ENCODE data around the gene ST3GAL4. TPM values are rescaled to one million over a fixed set of nuclear protein-coding genes. Genes with fewer than 3 reads are reported as not detected.
"Not testable (repeated sequence)": the region's sequence is repeated elsewhere in the genome, so short reads cannot be mapped to it uniquely, and the experiment has no call there.

ST3GAL4 gene
- total and polyA plus RNA-seq, 2 experiments from 2014 or later: 19.1 to 25.6 TPM

DNA sequence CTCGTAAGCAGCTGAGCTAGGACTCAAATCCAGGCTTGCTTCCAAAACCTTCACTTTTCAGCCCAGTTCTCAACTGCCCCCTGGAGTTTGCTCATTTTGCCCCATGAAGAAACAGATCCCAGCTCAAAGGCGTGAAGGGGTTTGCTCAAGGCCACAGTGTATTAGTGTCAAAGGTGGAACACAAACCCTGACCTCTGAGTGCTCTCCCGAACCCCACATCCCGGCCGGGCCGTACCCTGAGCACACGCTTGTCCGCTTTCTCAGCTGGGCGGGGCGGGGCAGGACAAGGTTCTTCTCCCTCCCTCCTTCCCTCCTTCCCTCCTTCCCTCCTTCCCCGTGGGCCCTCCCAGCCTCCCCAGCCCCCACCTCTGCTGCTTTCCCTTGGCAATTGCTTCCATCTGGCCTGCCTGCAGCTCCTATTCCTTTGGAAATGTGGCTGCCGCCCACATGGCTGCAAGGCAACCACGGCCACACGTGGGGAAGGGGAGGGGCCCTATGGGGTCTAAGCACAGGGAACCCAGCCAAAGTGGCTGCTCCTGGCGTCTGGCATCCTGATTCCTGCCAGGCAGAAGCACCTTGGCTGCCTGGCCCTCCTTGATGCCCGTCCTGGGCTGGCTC, 4.1 kb downstream of the ST3GAL4 start:
- no peak overlapping the region for H3K27ac ChIP-seq
- no peak overlapping the region for H3K4me3 ChIP-seq
- TF ChIP-seq, protein P1, sequence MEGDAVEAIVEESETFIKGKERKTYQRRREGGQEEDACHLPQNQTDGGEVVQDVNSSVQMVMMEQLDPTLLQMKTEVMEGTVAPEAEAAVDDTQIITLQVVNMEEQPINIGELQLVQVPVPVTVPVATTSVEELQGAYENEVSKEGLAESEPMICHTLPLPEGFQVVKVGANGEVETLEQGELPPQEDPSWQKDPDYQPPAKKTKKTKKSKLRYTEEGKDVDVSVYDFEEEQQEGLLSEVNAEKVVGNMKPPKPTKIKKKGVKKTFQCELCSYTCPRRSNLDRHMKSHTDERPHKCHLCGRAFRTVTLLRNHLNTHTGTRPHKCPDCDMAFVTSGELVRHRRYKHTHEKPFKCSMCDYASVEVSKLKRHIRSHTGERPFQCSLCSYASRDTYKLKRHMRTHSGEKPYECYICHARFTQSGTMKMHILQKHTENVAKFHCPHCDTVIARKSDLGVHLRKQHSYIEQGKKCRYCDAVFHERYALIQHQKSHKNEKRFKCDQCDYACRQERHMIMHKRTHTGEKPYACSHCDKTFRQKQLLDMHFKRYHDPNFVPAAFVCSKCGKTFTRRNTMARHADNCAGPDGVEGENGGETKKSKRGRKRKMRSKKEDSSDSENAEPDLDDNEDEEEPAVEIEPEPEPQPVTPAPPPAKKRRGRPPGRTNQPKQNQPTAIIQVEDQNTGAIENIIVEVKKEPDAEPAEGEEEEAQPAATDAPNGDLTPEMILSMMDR (IDR thresholded peaks at IDR 0.05; ENCODE audit: low read depth, low read length): peak; percentile 43
- no peaks in the 10 kb centered on the region for H3K9me3 ChIP-seq (ENCODE audit: low read depth)
- no peaks in the 10 kb centered on the region for H3K27me3 ChIP-seq
- H3K36me3 ChIP-seq: no peaks in the 10 kb centered on the region
- peak in 1 of 2 donors; percentile 86 for DNase-seq (ENCODE audit: low read depth in 1 of 2, low spot score in 1 of 2)
- H3K4me1 ChIP-seq (ENCODE audit: low read depth): peaks cover 16% of the 10 kb centered on the region

DNA sequence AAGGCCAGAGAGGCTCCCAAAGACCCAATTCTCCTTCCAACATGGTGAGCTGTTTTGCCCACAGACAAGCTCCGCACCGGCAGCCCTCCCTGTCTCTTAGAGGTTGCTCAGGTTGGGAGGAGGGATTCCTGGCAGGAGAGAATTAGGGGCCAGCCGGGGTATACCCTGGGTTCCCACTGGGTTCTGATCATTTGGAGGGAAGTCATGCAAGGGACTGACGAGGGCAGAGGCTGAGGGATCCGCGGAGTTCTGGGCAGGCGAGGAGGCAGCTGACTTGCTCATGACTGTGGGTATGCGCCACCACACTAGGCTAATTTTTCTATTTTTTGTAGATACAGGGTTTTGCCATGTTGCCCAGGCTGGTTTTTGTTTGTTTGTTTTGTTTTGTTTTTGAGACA, 4.6 kb downstream of the ST3GAL4 start:
- TF ChIP-seq, protein P1 (IDR thresholded peaks at IDR 0.05; ENCODE audit: low read depth, low read length): no peak
- no peak overlapping the region for H3K4me3 ChIP-seq
- H3K9me3 ChIP-seq (ENCODE audit: low read depth): no peaks in the 10 kb centered on the region
- H3K36me3 ChIP-seq: no peaks in the 10 kb centered on the region
- no peak overlapping the region for H3K27ac ChIP-seq
- DNase-seq (ENCODE audit: low read depth in 1 of 2, low spot score in 1 of 2): no peak
- no peaks in the 10 kb centered on the region for H3K27me3 ChIP-seq
- peaks cover 12% of the 10 kb centered on the region for H3K4me1 ChIP-seq (ENCODE audit: low read depth)

DNA sequence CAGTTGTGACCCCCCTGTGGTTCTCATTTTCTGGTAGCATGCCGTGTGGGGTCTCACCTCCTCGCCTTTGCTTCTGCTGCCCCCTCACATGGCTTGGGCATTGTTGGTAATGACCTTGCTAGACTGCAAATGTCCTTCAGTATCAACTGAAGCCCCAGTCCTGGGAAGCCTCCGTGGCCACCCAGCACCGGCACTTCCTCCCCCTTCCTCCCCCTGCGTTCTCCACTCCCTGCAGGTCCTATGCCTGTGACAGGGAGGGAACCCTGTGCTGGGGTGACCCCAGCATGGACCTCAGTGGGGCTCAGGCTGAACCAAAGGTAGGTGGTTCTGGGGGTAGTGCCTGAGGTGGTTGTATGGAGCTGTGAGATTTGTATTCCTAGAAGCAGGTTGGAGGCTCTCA, 5.9 kb downstream of the ST3GAL4 start:
- no peak overlapping the region for H3K4me3 ChIP-seq
- H3K36me3 ChIP-seq: no peaks in the 10 kb centered on the region
- TF ChIP-seq, protein P1 (IDR thresholded peaks at IDR 0.05; ENCODE audit: low read depth, low read length): no peak
- no peak overlapping the region for H3K27ac ChIP-seq
- H3K4me1 ChIP-seq (ENCODE audit: low read depth): peaks cover 16% of the 10 kb centered on the region
- H3K27me3 ChIP-seq: no peaks in the 10 kb centered on the region
- H3K9me3 ChIP-seq (ENCODE audit: low read depth): no peaks in the 10 kb centered on the region
- DNase-seq (ENCODE audit: low read depth in 1 of 2, low spot score in 1 of 2): no peak

DNA sequence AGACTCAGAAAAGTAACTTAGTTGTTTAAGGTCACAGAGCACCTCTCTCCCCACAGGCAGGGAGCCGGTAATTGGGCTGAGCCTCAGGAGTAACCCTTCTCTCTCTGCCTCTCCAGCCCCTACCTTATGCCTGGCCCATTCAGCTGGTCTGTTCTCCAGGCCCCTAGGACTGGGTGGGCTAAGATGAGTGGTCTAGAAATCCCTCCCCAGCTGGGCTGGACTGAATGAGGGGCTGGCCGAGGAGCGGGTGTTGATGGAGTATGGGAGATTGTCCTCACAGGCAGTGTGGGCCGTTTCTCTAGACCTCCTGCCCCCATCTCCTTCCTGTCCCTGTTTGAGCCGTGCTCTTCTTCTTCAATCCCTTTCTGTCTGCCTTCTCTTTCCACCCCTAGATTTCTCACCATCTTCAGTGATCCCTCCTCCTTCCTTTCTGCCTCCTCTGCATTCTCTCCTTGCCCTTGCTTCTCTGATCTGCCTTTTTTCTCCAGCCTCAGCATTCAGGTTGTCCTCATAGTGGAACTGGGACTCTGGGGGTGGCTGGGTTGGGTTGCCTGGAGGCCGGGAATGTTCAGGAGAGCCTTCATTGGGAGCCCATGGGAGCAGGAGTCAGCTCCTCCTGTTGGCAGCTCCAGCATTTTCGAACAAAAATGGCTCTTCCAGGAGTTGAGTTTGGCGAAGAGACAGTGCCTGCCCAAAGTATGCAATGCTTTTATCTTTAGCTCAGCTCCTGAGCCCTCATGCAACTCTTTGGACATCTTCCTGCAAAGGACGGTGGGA, 7.6 kb downstream of the ST3GAL4 start:
- peaks cover 15% of the 10 kb centered on the region for H3K4me1 ChIP-seq (ENCODE audit: low read depth)
- H3K4me3 ChIP-seq: no peak overlapping the region
- H3K27ac ChIP-seq: no peak overlapping the region
- DNase-seq (ENCODE audit: low read depth in 1 of 2, low spot score in 1 of 2): no peak
- TF ChIP-seq, protein P1 (IDR thresholded peaks at IDR 0.05; ENCODE audit: low read depth, low read length): no peak
- H3K27me3 ChIP-seq: no peaks in the 10 kb centered on the region
- H3K36me3 ChIP-seq: no peaks in the 10 kb centered on the region
- H3K9me3 ChIP-seq (ENCODE audit: low read depth): no peaks in the 10 kb centered on the region

DNA sequence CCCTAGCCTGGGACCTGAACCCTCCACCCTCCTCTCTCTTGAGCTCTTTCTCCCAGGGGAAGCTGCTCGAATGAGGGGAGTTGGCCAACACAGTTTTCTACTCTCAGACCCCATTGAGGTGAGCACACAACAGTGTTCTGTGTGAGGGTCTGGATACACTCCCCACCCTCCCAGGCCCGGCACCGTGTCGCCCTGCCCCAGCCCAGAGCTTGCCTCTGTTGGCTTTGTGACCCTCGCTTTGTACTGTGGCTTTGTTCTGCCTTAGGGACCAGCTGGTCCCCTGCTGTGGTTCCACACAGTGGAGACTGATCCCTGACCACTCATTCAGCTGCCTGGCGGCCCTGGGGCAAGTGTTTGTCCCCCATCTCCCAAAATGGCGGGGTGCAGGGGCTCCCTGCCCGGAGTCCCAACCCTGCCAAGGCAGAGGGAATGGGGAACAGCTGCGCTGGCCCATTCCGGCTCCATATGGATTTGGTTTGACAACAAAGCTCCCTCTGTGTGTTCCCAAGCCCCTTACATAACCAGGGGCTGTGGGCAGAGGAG, 8.3 kb downstream of the ST3GAL4 start:
- Histone ChIP-seq H3K36me3 (no peaks in the 10 kb centered on the region), H3K27ac (no peak overlapping the region), H3K27me3 (no peaks in the 10 kb centered on the region), H3K9me3 (ENCODE audit: low read depth) (no peaks in the 10 kb centered on the region), H3K4me3 (no peak overlapping the region), H3K4me1 (ENCODE audit: low read depth) (peaks cover 16% of the 10 kb centered on the region)
- TF ChIP-seq, protein P1 (IDR thresholded peaks at IDR 0.05; ENCODE audit: low read depth, low read length): no peak
- no peak for DNase-seq (ENCODE audit: low read depth in 1 of 2, low spot score in 1 of 2)

DNA sequence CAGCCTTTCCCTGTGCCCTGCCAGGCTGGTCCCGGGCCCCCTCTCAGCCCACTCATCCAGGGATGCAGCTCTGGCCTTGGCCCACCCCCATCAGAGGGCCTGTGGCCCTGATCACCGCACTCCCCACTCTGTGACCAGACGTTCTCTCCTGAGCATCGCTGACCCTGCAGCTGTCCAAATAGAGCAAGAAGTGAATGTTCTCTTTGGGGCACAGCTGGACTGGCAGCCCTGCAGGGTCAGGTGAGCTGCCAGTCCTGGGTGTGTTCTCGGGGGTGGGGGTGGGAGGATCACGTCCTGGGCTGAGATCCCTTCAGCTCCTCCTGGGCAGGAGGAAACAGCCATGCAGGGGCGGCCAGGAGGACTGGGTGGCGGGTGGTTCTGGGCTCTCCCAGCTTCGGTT, 9.2 kb downstream of the ST3GAL4 start:
- H3K27ac ChIP-seq; H3K9me3 ChIP-seq (ENCODE audit: low read depth); H3K36me3 ChIP-seq; DNase-seq (ENCODE audit: low read depth in 1 of 2, low spot score in 1 of 2); H3K27me3 ChIP-seq; H3K4me3 ChIP-seq: not testable (repeated sequence)
- H3K4me1 ChIP-seq (ENCODE audit: low read depth): peaks cover 18% of the 10 kb centered on the region

DNA sequence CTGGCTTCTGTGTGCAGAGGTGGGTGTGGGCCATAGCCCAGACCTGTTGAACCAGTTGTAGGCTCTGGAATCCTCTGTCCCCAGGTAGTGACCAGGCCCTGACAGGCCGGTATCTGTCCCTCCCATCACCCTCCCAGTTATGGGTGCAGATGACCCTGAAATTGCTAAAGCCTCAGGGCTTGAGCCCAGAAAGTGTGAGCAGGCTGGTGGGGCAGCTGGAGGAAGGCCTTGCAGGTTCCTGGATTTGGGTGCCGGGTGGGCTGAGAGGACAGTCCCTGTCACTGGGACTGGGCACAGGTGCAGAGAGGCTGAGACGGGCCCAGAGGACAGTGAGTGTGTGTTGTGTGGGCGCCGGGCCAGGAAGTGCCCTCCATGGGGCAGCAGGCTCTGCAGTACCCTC, 10.0 kb downstream of the ST3GAL4 start:
- not testable (repeated sequence) for H3K4me3 ChIP-seq; H3K36me3 ChIP-seq; H3K9me3 ChIP-seq (ENCODE audit: low read depth); H3K27me3 ChIP-seq; DNase-seq (ENCODE audit: low read depth in 1 of 2, low spot score in 1 of 2); H3K27ac ChIP-seq
- H3K4me1 ChIP-seq (ENCODE audit: low read depth): peaks cover 18% of the 10 kb centered on the region

Measured in cardiac muscle cell (in vitro differentiated cells and primary cell).